SU-DHL-6 (cell line): ENCODE measurements around the gene KLHL29.

Experiments
- H2AFZ ChIP-seq: fragments of 200-600 bp; sonication (generic); 2 replicates; pipeline ENCODE4 v1.6.1; 2014; ENCODE audit warnings: low read depth, mild to moderate bottlenecking, moderate library complexity, mixed read lengths, antibody characterized with exemption, low read length; ENCODE audit not compliant: severe bottlenecking
- H3F3A ChIP-seq: fragments of 200-600 bp; shearing (Covaris generic); 2 replicates; pipeline ENCODE4 v1.6.0; 2016; ENCODE audit warnings: antibody characterized with exemption, mild to moderate bottlenecking; ENCODE audit not compliant: insufficient read depth
- H3K27ac ChIP-seq: fragments of 200-600 bp; sonication (generic); 2 replicates; pipeline ENCODE4 v1.5.1; 2016; ENCODE audit warnings: low read depth, mild to moderate bottlenecking, low read length, moderate library complexity, mixed read lengths
- H3K27me3 ChIP-seq: fragments of 200-600 bp; sonication (generic), shearing (Covaris generic); 2 replicates; pipeline ENCODE4 v1.6.0; 2014; ENCODE audit warnings: mild to moderate bottlenecking, low read length
- H3K36me3 ChIP-seq: fragments of 200-600 bp; sonication (generic); 2 replicates; pipeline ENCODE4 v1.6.1; 2014; ENCODE audit warnings: mild to moderate bottlenecking, low read length, mixed read lengths
- H3K4me2 ChIP-seq: fragments of 300-600, 200-600 bp; shearing (Covaris generic), sonication (generic); 2 replicates; pipeline ENCODE4 v1.6.0; 2014; ENCODE audit warnings: low read length, low read depth, mild to moderate bottlenecking; ENCODE audit not compliant: poor library complexity, severe bottlenecking
- H3K4me3 ChIP-seq: fragments of 200-600 bp; sonication (generic); 2 replicates; pipeline ENCODE4 v1.5.1; 2014; ENCODE audit warnings: antibody characterized with exemption, low read length, mild to moderate bottlenecking, mixed read lengths; ENCODE audit not compliant: insufficient read depth, poor library complexity, severe bottlenecking
- H3K79me2 ChIP-seq: fragments of 200-600 bp; sonication (generic); 2 replicates; pipeline ENCODE4 v1.6.1; 2014; ENCODE audit warnings: mild to moderate bottlenecking, low read length, moderate library complexity; ENCODE audit not compliant: insufficient read depth
- H3K9ac ChIP-seq: fragments of 200-600 bp; sonication (generic); 2 replicates; pipeline ENCODE4 v1.7.0; 2014; ENCODE audit warnings: mild to moderate bottlenecking, low read length
- H3K9me2 ChIP-seq: fragments of 200-600 bp; sonication (generic); replicated peaks from 2 replicates; pipeline ENCODE4 v1.6.1; 2014; ENCODE audit warnings: low read length; ENCODE audit not compliant: insufficient read depth
- H3K9me3 ChIP-seq: fragments of 200-600 bp; sonication (generic); 2 replicates; pipeline ENCODE4 v1.6.1; 2014; ENCODE audit warnings: low read length, mixed read lengths; ENCODE audit not compliant: insufficient read depth
- H4K20me1 ChIP-seq: fragments of 200-600 bp; sonication (generic); 2 replicates; pipeline ENCODE4 v1.6.1; 2014; ENCODE audit warnings: low read depth, mild to moderate bottlenecking, antibody characterized with exemption, low read length, moderate library complexity, mixed read lengths
- CTCF ChIP-seq: fragments of 200-600 bp; sonication (generic); IDR thresholded peaks from one replicate; pipeline ENCODE4 v1.5.1; 2017; ENCODE audit warnings: antibody characterized with exemption, mild to moderate bottlenecking, low read length, moderate library complexity; ENCODE audit not compliant: insufficient read depth, poor library complexity, severe bottlenecking
- EZH2phosphoT487 ChIP-seq: fragments of 200-600 bp; sonication (generic), shearing (Covaris generic); conservative IDR thresholded peaks from 2 replicates; pipeline ENCODE4 v1.6.1; 2018; ENCODE audit warnings: mild to moderate bottlenecking, antibody characterized with exemption, low read length, moderate library complexity, mixed read lengths

KLHL29 gene

GRCh38 chr2:23381084-23381483 is 3.9 kb upstream of the KLHL29 start:
- H4K20me1 ChIP-seq = no peaks in the 10 kb centered on the region
- H3K79me2 ChIP-seq = no peaks in the 10 kb centered on the region
- no peak overlapping the region for H3K4me3 ChIP-seq
- H3K27me3 ChIP-seq = no peaks in the 10 kb centered on the region
- TF ChIP-seq CTCF = no peak
- no peak for TF ChIP-seq EZH2phosphoT487
- no peaks in the 10 kb centered on the region for H3K9me2 ChIP-seq
- H3K4me2 ChIP-seq = no peak overlapping the region
- no peak overlapping the region for H3K9ac ChIP-seq
- H3K9me3 ChIP-seq = 0 out of 2 replicates have a peak, but pooled peaks cover 4% of the 10 kb centered on the region
- no peak overlapping the region for H3K27ac ChIP-seq
- no peaks in the 10 kb centered on the region for H3F3A ChIP-seq
- H3K36me3 ChIP-seq = no peaks in the 10 kb centered on the region
- no peak overlapping the region for H2AFZ ChIP-seq

GRCh38 chr2:23381485-23381884 is 3.5 kb upstream of the KLHL29 start:
- no peaks in the 10 kb centered on the region for H3F3A ChIP-seq

GRCh38 chr2:23383100-23383499 is 1.9 kb upstream of the KLHL29 start:
- H4K20me1 ChIP-seq = no peaks in the 10 kb centered on the region
- no peak overlapping the region for H3K4me2 ChIP-seq
- no peak for TF ChIP-seq CTCF
- TF ChIP-seq EZH2phosphoT487 = no peak
- no peaks in the 10 kb centered on the region for H3F3A ChIP-seq
- H3K27ac ChIP-seq = no peak overlapping the region
- no peaks in the 10 kb centered on the region for H3K27me3 ChIP-seq
- no peaks in the 10 kb centered on the region for H3K79me2 ChIP-seq
- H3K9me3 ChIP-seq = no peaks in the 10 kb centered on the region
- no peak overlapping the region for H3K4me3 ChIP-seq
- H3K9me2 ChIP-seq = no peaks in the 10 kb centered on the region
- H3K9ac ChIP-seq = no peak overlapping the region
- H2AFZ ChIP-seq = no peak overlapping the region
- H3K36me3 ChIP-seq = no peaks in the 10 kb centered on the region

More at GRCh38 chr2:23381485-23381884, 3.5 kb upstream of the KLHL29 start:
- Histone ChIP-seq H3K36me3 (no peaks in the 10 kb centered on the region), H3K4me2 (no peak overlapping the region), H3K27me3 (no peaks in the 10 kb centered on the region), H3K9ac (no peak overlapping the region), H3K79me2 (no peaks in the 10 kb centered on the region), H3K9me3 (0 out of 2 replicates have a peak, but pooled peaks cover 3% of the 10 kb centered on the region), H4K20me1 (no peaks in the 10 kb centered on the region), H3K27ac (no peak overlapping the region), H3K4me3 (no peak overlapping the region), H3K9me2 (no peaks in the 10 kb centered on the region), H2AFZ (no peak overlapping the region)
- TF ChIP-seq CTCF = no peak
